Amniotic stem cell (primary cell): Measurements from ENCODE around the gene ATP4A.
"Not testable (repeated sequence)": the region's sequence is repeated elsewhere in the genome, so short reads cannot be mapped to it uniquely, and the experiment has no call there.

Experiments used
- DNase-seq: peaks from one replicate; lab custom pipeline; 2025; lab: John Stamatoyannopoulos, UW

The ATP4A gene

DNA sequence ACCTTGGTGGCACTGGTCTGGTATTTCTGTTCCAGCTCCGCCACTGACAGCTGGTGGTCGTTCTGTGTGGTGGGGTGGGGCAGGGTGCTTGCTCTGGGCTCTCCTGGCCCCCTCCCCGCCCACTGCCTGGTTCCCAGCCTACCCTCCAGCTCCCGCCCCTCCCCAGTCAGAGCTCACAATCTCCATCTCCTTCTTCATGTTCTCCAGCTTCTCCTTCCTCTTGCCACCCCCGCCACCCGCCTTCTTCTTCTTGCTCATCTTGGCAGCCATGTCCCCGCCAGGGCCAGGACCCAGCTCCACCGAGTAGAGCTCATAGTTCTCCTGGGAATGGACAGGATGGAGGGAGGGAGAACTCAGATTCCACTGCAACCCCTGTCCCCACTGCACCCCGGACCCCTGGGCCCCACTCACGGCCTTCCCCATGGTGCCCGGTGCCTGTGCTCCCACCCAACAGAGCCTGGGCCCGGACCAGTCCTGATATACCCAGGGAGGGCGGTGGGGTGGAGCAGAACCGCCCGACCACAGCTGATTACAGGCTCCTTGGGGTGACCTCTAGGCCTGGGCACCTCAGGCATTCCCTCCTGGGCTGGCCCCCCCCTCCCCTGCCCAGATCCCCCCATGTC lies at the start of gene ATP4A:
ATP4A (minus strand) TSS at position 452 of the 623 bp plus-strand sequence; CDS start at position 423, 29 bp downstream.
- DNase-seq, result no peak

GRCh38 chr19:35612559-35613321 lies 49.3 kb upstream of the ATP4A start, which contains the start of gene HAUS5:
Gene HAUS5 (plus strand): TSS chr19:35612735. CDS start chr19:35612795, 60 bp downstream.
- DNase-seq, result peak; percentile 84

GRCh38 chr19:35612224-35612558 lies 48.7 kb upstream of the ATP4A start:
- DNase-seq, result no peak

GRCh38 chr19:35609851-35610353 lies 46.4 kb upstream of the ATP4A start:
- DNase-seq, result no peak

DNA sequence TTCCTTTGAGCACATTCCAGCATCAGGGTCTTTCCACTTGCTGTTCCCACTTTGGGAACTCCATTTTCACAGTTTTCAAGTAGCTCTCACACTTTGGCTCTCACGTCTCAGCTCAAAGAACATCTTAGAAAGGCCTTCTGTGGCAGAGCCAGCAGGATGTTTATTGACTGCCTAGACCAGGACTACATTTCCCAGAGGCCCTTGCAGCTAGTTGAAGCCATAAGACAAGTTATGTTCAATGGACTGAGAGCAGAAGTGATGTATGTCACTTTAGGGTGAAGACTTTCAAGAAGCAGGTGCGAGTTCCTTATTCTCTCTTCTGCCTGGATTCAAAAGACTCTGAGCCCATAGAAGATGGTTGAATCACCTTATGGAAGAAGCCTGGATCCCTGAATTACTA lies 44.8 kb upstream of the ATP4A start:
- DNase-seq, result no peak

GRCh38 chr19:35607661-35608060 lies 44.2 kb upstream of the ATP4A start:
- no peak for DNase-seq

DNA sequence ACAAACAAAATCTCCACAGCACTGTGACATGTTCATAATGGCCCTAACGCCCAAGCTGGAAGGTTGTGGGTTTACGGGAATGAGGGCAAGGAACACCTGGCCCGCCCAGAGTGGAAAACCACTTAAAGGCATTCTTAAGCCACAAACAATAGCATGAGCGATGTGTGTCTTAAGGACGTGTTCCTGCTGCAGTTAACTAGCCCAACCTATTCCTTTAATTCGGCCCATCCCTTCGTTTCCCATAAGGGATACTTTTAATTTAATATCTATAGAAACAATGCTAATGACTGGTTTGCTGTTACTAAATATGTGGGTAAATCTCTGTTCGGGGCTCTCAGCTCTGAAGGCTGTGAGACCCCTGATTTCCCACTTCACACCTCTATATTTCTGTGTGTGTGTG lies 43.7 kb upstream of the ATP4A start:
- DNase-seq, result not testable (repeated sequence)

DNA sequence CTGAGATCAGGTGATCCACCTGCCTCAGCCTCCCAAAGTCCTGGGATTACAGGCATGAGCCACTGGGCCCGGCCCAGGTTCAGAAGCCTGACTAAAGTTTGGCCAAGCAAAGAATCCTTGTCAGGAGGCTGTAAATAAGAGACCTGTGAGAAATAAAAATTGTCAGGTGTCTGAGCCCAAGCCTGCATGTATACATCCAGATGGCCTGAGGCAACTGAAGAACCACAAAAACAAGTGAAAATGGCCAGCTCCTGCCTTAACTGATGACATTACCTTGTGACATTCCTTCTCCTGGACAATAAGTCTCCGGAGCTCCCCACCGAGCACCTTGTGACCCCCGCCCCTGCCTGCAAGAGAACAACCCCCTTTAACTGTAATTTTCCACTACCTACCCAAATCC lies 41.0 kb upstream of the ATP4A start:
- not testable (repeated sequence) for DNase-seq

GRCh38 chr19:35601971-35602370 lies 38.5 kb upstream of the ATP4A start:
- no peak for DNase-seq

GRCh38 chr19:35596366-35596999 lies 33.0 kb upstream of the ATP4A start:
- DNase-seq, result no peak

- no peak for DNase-seq
Observed at GRCh38 chr19:35595928-35596327, 32.5 kb upstream of the ATP4A start.

DNA sequence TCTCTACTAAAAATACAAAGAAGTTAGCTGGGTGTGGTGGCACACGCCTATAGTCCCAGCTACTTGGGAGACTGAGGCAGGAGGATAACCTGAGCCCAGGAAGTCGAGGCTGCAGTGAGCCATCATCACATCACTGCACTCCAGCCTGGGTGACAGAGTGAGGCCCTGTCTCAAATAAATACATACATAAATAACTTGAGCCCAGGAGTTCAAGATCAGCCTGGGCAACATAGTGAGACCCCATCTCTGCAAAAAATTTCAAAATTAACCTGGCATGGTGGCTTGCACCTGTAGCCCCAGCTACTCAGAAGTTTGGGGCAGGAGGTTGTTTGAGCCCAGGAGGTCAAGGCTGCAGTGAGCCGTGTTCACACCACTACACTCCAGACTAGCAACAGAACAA lies 31.6 kb upstream of the ATP4A start:
- DNase-seq, result not testable (repeated sequence)

DNA sequence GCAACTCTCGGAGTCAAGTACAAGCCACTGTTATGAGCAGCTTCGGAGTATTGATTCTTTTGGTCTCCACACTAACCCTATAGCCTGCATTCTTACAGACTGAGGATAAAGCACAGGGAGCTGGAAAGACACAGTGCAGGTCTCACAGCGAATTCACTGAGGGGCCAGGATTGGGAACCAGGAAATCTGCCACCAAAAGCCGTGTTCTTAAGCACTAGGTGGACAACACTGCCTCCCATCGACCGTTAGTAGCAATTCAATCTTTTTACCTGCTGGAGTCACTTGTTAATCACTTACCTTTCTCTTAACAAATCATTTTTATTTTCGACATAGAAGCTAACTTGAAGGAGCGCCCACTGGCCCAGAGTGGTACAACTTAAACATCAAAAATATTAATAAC lies 28.8 kb upstream of the ATP4A start:
- DNase-seq, result no peak

DNA sequence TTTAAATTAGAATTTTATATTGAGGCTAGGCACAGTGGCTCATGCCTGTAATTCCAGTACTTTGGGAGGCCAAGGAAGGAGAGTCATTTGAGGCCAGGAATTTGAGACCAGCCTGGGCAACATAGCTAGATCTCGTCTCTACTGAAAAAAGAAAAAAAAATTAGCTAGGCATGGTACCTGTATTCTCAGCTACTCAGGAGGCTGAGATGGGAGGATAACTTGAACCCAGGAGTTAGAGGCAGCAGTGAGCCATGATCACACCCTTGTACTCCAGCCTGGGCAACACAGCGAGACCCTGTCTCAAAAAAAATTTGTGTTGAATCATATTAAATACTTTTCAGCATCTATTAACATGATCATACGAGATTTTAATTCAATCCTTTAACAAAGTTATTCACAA lies 27.4 kb upstream of the ATP4A start:
- no peak for DNase-seq

- DNase-seq, result no peak
Observed at GRCh38 chr19:35587321-35587720, 23.9 kb upstream of the ATP4A start.

DNA sequence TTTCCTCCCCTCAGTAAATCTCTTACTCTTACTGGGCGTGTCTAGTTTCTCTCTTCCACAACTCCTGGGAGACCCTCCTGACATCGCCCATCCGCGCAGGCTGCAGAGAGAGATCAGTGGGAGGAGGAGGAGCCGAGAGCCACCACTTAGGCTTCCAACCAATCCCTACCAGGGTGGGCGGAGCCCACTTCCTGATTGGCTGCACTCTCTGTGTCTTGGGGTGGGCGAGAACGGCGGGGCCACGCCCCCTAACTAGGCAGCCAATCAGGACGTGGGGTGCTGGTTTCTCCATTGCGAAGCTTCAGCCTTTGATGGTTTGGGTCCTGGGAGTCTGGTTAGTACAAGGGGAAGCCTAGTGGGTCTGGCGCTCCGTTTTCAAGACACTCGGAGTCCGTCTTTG lies 22.4 kb upstream of the ATP4A start, which contains the start of gene PMIS2:
PMIS2 (plus strand) TSS at position 326 of the 400 bp plus-strand sequence. CDS start 87 bp downstream, outside the sequence.
- no peak for DNase-seq

GRCh38 chr19:35582760-35583159 lies 19.3 kb upstream of the ATP4A start:
- no peak for DNase-seq

DNA sequence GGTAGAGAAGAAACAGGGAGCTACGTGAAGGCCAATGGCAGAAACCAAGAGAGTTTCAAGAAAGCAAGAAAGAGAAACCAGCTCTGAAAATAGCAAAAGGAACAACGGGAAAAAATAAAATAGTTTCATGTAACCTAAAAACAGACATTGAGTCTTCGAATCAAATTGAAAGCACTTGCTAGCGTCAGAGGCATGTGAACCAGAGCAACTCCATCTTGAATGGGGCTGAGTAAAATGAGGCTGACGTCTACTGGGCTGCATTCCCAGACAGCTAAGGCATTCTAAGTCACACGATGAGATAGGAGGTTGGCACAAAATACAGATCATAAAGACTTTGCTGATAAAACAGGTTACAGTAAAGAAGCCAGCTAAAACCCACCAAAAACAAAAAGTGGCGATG lies 15.2 kb upstream of the ATP4A start:
- DNase-seq, result no peak

- no peak for DNase-seq
Observed at GRCh38 chr19:35577918-35578317, 14.5 kb upstream of the ATP4A start.

GRCh38 chr19:35571406-35571965 lies 8.0 kb upstream of the ATP4A start:
- no peak for DNase-seq

DNA sequence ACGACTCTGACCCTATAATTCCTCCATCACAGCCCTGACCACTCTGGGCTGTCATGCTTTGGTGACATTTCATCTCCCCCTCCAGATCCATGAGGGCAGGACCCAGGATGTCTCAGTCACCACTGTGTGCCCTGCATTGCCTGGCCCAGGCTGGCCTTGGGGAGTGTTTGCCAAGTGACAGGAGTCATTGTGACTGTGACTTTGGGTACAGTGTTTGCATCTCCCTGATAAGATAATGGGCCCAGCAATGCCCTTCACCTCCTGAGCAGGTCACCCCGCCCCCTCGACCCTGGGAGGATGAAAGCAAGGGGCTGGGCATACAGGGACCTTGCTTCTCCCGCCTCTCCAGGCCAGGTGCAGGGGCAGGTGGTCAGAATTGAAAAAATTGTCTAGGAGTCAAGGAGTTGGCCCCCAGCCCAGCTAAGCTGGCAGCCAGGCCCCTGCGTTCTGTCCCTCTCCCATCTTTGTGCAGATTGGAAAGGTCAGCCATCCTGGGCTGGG lies 5.9 kb upstream of the ATP4A start:
- DNase-seq, result no peak

GRCh38 chr19:35566738-35567137 lies 3.3 kb upstream of the ATP4A start:
- DNase-seq, result no peak
